HG03521 (cell line): Measurements from ENCODE around the gene SMAP1.

Source experiments
- ATAC-seq: cut with Tn5 transposase; IDR thresholded peaks from one replicate; pipeline ENCODE4 v1.9.1; 2021; ENCODE audit warnings: mild to moderate bottlenecking, moderate library complexity; ENCODE audit not compliant: unreplicated experiment

Gene SMAP1

DNA sequence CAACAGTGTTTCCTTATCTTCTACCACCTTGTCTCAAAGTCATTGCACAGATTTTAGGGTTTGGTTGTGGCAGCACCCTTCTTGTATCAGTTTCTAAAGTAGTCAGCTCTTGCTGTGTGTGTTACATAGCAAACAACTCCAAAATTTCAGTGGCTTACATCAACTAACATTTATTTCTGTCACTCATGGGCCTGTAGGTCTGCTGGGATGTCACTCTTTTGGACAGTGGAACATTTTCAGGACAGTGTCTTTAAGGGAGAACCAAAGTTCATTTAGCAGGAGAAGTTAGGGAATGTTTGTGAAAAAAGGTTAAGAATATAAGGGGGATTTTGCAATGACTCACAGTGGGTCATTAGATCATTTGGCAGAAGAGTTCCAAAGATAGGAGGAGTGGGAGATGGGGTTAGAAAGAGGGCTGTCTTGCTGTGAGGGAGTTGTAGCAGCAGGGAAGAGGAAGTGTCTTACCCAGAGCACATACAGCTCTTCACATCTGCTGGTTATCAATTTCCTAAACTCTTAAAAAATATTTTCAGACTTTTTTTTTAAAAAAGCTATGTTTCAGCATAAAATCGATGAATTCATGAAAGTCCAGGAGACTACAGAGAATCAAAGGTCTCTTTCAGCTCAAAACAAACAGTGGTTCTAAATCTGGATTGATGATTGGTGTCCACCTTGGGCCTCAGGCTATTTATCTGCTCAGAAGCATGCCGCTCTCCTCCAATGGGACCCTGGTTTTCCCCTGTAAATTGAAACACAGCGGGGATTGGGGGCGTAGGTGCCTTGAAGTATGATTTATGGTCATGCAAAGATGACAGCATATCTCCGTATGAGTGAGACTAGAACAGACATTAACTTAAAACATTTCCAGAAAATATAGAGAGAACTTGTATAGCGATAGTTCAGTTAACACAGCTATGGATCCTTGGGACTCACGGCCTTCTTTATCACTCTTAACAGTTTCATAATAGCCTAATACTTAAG lies 171.9 kb downstream of the SMAP1 start:
- ATAC-seq = no peak

DNA sequence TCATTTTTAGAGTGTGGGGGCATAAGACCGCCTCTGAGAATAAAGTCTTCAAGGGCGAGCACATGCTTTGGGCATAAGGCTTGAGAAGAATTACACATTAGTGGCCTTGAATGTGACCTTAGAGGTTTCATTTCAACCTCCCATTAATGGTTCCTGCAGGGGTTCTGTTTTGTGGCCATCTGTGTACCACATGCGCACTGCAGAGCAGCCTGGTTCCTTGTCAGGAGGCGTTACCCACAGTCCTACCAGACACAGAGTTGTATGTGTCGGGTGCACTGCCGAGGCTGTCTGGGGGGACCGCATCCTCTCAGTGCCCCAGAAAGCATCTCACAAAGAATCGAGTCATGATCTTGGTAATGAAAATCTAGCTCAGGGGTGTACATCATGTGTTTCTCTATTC lies 173.4 kb downstream of the SMAP1 start:
- no peak for ATAC-seq

DNA sequence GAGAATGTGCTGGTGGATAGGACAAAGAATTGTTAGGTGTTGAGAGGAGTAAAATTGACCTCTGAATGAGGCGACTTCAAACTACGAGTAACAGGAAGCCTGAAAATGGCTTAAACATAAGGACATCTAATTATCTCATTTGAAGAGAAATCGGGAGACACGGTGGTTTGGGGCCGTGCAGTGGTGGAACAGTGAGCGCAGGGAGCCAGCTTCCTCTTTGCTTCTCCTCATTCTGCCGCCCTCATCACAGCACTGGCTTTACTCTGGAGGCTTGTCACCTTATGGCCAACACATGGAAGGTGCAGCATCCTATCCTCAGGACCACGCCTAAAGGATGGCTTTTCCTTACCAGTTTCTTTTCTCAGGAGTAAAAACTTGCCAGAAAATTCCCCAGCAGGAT lies 174.9 kb downstream of the SMAP1 start:
- no peak for ATAC-seq

DNA sequence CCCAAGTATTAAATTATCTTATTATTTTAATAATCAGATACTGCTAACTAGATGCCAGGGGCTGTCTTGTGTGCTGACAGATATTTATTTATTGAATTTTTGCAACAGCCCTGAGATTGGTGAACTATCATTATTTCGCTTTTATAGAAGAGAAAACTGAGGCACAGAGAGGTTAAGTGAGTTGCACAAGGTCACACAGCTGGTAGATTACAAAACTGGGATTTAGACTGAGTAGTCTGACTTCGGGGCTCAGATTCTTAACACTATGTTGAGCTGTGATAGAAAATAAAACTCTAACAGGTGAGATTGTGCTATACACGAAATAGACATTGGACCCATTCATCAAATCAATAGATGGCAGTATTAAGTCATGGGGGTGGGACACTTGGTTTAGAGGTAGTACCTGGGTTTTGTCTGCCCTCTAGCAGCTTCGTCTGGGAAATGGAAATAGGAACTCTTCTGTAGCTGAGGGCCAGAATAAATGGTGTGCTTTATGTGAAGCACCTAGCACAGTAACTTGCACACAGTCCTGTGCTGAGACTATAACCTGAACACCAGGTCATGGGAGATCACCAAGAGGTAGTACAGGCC lies 175.7 kb downstream of the SMAP1 start:
- no peak for ATAC-seq

DNA sequence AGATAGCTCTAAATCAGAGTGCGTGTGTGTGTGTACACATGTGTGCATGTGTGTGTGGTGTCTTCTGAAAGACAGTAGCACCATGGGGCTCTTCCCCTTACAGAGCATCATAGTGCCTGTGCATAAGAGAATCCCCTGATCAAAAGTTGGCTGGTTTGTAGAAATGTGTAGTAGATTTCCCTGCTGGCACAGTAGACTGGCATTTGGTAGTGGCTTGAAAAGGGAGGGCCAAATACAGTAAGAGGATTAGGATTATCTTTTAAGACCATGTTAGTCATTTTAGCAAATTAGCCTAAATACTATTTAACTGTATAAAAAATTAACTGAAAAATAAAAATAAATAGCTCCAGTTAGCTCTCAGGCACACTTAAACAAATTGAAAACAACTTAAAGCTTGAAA lies 176.6 kb downstream of the SMAP1 start:
- ATAC-seq = no peak

DNA sequence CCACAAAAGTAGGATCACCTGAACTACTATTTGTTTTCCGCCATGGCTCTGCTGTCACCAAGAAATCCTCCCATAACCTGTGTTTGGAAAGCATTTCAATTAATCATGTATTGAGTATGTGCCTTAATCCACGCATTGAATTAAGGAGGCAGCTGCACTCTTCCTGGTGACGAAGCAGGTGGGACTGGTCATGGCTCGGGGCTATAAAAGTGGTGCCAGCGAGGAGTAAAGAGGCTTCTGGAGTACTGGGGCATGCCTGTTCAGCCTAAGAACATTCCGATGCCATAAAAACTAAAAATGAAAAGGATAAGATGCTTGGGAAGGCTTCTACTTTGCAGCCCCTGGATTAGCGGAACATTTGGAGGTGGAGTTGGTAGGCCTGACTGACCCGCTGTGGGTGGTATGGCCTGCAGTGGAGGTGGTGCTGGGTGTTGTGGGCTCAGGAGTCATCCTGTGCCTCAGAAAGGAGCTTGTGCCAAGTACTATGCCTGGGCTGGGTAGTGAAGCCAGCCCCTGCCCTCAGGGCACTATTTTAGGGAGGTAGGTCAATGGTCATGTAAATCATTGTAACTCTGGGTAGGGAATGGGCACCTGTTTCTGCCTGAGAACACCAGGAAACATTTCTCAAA lies 178.6 kb downstream of the SMAP1 start:
- ATAC-seq = no peak

DNA sequence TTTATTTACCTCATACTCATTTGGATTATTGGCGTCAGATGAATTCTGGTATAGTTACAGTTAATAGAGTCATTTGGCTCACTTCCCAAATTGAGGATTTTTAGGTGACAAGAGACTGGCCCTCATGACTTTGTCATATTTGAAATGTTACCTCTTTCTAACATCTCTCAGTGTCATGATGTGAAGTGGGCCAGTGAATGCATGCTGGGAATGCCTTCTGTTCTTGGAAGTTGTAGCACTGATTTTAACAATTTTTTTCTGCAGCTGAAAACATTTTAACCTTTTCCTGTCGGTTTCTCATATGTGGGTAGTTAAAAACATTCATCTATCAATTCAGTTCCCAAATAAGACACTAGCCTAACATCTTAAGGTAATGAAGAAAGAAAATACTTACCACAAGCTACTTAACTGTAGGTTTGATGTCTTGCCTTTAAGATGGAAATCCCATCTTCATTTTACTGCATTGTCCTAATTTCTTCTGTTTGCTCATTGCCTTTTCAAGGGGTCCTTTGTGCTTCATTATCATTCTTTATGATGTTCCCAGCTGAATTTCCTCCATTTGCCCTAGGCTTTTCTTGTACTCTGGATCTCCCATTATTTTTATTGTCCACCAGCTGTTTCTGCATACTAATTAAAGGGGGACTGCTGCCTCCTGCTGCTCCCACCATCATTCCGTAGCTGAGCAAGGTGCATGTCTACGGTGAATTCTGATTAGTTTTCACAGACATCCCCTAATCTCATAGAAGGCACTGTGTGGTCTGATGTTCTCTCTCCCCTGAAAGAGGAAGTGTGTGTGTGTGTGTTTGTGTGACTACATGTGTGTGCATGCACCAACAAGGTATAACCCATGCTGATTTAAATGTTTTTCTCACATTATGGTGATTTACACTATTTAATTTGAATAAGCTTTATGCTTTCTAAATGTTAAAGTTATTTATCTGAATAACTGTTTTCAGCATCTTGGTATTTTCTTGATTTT lies 179.7 kb downstream of the SMAP1 start:
- ATAC-seq = no peak

DNA sequence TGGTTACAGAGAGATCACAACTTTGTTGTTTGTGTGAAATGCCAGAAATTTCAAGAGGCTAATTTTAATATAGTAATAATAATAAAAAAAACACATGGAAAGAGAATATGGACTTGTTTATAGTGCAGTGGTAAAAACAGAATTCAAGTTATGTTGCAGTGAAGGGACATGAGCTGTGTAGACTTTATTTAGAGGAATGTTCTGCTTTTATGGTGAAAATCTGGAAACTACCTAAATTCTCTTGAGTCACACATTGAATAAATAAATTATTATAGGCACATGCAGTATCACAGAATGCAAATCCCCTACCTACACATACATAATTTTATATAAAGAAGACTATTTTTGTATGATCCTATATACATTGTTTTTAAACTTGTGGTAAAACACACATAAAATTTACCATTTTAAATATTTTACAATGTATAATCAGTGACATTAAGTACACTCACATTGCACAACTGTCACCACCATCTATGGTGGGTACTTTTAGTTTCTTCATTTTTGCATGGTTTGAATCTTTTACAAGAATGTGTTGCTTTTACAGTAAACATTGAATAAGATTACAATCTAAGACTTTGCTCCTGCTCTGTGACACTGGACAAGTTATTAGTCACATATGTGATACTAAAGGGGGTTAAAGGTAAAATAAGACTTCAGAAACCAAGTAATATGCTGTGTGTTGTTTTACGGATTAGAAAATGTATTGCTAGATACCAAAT lies 181.8 kb downstream of the SMAP1 start:
- ATAC-seq = no peak

DNA sequence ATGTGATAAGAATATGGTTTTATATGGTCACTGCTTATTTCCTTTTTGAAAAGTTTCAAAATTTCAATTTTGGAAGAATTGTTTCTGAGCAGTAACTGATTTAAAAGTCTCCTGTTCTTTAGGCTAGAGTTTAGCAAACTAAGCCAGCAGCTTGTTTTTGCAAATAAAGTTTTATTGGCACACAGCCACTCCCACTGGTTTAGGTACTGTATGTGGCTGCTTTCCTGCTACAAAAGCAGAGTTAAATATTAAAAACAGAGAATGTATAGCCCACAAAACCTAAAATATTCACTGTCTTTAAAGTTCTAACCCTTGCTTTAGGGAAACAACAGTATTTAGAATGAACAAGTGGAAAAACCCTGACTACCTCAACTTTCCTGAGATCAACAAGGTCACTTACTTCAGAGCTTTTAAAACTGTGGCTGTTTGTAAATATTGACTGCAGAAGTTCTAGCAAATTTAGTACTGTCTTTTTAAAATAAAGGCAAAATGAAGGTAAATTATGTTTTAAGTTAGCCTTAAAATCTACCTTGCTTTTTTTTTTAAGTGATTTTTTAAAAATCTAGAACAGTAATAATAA lies 185.1 kb downstream of the SMAP1 start:
- ATAC-seq = no peak

DNA sequence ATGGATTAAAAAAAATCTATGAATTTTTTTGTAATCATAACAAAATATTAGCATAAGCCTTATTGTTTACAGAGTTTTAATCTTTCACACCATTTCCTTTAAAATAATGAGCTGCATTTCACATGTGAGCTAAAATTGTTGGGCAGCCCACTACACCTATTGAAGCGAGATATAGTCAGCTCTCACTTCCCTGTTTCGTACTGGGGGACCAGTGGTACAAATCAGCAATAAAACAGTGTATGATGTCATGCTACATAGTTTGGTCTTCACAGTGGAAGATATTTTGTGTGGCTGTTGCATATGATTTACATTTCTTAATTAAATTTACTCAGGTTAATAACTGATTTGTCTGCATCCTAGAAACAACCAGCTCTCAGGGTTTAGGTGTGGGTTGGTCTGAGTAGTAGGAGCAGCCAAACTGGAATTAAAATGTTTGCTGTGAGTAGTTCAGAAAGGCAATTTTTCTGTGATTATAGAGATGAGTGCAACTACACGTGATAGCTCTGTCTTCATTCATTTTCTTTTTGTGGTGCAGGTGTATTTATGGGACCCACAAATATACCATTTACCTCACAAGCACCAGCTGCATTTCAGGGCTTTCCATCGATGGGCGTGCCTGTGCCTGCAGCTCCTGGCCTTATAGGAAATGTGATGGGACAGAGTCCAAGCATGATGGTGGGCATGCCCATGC lies 189.8 kb downstream of the SMAP1 start:
- ATAC-seq = peak; percentile 100

DNA sequence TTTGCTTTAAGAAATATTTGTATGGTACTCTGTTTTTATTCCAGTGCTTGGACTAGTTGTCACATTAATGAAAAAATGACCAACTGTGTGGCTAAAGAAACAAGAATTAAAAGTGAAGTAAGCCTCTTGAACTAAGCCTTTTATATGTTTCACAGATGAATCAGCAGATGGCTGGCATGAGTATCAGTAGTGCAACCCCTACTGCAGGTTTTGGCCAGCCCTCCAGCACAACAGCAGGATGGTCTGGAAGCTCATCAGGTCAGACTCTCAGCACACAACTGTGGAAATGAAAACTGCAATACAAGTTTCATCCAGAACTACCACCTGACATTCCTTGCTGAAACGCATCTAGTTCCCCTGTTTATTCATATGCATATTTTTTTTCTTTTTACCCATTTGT lies 192.4 kb downstream of the SMAP1 start:
- no peak for ATAC-seq

DNA sequence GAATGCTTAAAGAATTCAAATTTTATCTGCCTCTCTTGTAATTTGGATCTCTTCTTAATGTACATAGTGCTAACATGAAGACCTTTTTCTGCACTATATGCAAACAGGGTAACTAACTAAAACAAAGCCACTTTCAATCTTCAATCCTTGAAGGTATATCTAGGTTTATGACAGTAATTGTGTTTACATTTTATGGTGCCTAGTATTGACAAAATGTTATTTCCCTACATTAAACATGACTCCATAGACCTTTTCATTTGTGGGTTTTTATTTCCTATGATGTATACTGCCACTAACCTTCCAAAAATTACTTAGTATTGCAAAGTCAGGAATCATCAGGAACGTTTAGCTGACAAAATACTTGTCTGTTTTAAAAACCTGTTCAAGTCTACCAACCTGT lies 193.2 kb downstream of the SMAP1 start:
- ATAC-seq = no peak

DNA sequence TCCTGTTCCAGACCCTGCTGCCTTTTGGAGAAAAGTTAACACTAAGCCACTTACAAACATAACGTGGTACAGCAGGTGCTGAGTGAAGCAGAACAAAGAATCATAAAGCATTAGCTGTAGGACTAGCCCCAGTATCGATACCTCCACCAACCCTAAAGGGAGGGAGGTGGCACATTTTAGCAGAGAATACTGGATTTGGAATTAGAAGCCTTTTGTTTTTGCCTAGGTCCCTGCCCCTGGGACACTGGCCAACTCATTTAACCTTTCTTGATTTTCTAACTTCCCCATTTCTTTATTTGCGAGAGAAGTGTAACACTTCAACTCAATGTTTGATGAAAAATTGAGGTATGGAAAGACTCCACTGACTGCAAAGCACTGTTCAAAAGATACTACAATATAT lies 195.7 kb downstream of the SMAP1 start:
- ATAC-seq = no peak

DNA sequence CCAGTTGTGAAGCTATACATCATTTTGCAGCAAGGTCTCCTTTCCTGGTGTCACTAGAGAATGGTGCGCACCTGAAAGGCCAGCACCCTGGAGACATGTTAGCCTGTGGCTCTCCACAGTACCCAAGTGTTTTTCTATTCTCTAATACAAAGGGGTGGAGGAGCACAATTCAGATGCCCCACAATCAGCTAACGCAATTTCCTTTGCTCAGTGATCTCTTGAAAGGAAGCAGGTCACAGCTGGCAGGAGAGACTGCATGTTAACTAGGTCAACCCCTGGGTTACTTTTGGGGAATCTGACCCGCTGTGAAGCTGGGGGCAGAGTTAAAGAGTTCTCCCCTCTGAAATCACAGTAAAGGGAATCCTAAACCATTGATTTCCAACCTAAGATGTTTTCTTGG lies 196.7 kb downstream of the SMAP1 start:
- no peak for ATAC-seq

DNA sequence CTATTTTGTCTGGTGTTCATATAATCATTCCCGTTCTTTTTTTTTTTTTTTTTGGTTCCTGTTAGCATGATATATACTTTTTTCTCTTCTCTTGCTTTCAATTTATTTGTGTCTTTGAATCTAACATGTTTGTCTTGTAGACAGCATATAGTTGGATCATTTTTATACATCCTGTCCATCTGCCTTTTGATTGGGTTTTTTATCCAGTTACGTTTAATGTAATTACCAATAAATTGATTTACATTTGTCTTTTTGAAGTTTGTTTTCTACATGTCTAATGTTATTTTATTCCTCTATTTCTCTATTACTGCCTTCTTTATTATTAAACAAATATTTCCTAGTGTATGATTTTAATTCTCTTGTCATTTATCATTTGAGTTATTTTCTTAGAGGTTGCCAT lies 204.8 kb downstream of the SMAP1 start:
- no peak for ATAC-seq

DNA sequence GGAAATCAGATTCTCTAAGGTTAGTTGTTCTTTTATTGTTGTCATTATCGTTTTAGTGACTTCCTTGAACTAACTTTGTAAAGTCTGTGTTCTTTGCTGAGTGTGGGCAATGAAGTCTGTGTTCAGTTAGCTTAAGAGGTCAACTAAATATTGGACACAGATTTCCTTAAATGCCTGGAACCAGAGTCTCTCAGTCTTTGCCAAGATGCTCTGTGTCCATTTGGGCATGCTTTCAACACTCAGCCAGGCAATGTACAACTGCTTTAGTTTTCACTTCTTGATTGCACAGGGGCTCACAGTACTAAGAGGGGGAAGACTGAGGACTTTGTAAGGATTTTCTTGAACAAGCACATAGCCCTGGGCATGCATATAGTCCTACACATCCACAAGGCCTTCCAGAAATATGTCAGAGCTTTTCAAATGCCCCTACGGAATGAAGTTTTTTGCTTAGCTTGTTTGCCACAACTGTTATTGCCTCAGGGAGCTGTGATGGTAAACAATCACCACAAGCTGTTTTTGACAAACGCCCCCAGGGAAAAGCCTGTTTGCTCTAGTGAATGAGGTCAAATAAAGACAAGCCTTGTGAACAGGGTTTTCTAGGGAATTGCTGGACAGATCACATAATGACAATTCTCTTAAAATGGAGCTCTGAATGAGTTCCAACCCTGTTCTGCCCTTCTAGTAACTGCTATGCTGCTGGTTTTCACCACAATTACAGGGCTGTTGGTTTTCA lies 206.7 kb downstream of the SMAP1 start:
- ATAC-seq = no peak

DNA sequence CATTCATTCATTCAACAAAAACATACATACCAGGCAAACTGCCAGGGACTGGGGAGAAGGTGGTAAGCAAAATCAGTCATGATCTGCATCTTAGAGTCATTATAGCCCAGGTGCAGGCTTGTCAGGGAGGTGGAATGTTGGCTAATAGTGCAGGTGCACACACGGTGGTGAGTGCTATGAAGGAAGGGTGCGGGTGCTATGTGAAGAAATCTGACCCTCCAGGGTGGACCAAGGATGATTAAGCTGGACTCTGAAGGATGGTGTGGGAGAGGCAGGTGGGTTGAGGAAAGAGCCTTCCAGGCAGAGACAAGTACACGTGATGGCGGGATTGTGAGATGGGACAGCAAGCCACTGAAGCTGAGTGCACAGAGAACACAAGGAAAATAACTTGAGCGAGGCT lies 211.8 kb downstream of the SMAP1 start:
- ATAC-seq = no peak
